Omental fat pad (tissue), 4 donors: ENCODE data around the gene FAM98A. TPM values are rescaled to one million over a fixed set of nuclear protein-coding genes. Genes with fewer than 3 reads are reported as not detected.

Experiments used
- ATAC-seq: fragments of 150-250 bp; one replicate; pipeline ENCODE4 v1.9.1; 2016; ENCODE audit warnings: mild to moderate bottlenecking, moderate library complexity; ENCODE audit not compliant: low FRiP score
- DNase-seq: peaks from one replicate; pipeline ENCODE4 v3.0.0-alpha.2; 2019; ENCODE audit warnings: low spot score
- CTCF ChIP-seq, 3 donors: fragments of 450-650 bp; IDR thresholded peaks; one replicate each; pipeline ENCODE4 v1.5.1; 2016 to 2017; ENCODE audit warnings: antibody characterized with exemption in 3 of 3, mild to moderate bottlenecking in 3 of 3, moderate library complexity in 2 of 3
- total RNA-seq, 4 donors: library from RNA; depleted of rRNA; stranded (reverse); fragments of >200 nt; gene quantifications; one replicate each; pipeline ENCODE4 v1.1.0, GENCODE V29; 2016

Gene FAM98A
- total RNA-seq, result 10 to 100 TPM; 22.9 to 65.5 (median 60.3) TPM

- peak; percentile 95 for DNase-seq
- no peak for TF ChIP-seq CTCF (IDR thresholded peaks at IDR 0.05)
- ATAC-seq, result peak; percentile 100
Observed at GRCh38 chr2:33599175-33599942, at the start of gene FAM98A. FAM98A (minus strand) TSS chr2:33599299; CDS start chr2:33599221, 78 bp downstream.

- no peak for ATAC-seq
- no peak for TF ChIP-seq CTCF (IDR thresholded peaks at IDR 0.05)
Observed at GRCh38 chr2:33645861-33646260, 46.8 kb upstream of the FAM98A start.

GRCh38 chr2:33644215-33644614 lies 45.1 kb upstream of the FAM98A start:
- DNase-seq (no peak), ATAC-seq (no peak)
- no peak for TF ChIP-seq CTCF (IDR thresholded peaks at IDR 0.05)

More at GRCh38 chr2:33645861-33646260, 46.8 kb upstream of the FAM98A start:
- DNase-seq, result no peak

- DNase-seq (no peak), ATAC-seq (no peak)
- TF ChIP-seq CTCF (IDR thresholded peaks at IDR 0.05), result no peak
Observed at GRCh38 chr2:33636001-33636400, 36.9 kb upstream of the FAM98A start.

- DNase-seq (no peak), ATAC-seq (no peak)
- no peak for TF ChIP-seq CTCF (IDR thresholded peaks at IDR 0.05)
Observed at GRCh38 chr2:33634261-33634910, 35.3 kb upstream of the FAM98A start.

GRCh38 chr2:33633315-33633714 lies 34.2 kb upstream of the FAM98A start:
- ATAC-seq (no peak), DNase-seq (no peak)
- TF ChIP-seq CTCF (IDR thresholded peaks at IDR 0.05), result no peak

GRCh38 chr2:33632831-33633230 lies 33.7 kb upstream of the FAM98A start:
- no peak for ATAC-seq
- no peak for DNase-seq
- no peak for TF ChIP-seq CTCF (IDR thresholded peaks at IDR 0.05)
